ENCODE measurements around the gene PRRT3. TPM values are rescaled to one million over a fixed set of nuclear protein-coding genes. Genes with fewer than 3 reads are reported as not detected.
A peak's percentile ranks its signal among the peaks of the same experiment; 100 is the strongest.

The PRRT3 gene
- total RNA-seq, 1 donor from 2014 or later, result 10.4 TPM

DNA sequence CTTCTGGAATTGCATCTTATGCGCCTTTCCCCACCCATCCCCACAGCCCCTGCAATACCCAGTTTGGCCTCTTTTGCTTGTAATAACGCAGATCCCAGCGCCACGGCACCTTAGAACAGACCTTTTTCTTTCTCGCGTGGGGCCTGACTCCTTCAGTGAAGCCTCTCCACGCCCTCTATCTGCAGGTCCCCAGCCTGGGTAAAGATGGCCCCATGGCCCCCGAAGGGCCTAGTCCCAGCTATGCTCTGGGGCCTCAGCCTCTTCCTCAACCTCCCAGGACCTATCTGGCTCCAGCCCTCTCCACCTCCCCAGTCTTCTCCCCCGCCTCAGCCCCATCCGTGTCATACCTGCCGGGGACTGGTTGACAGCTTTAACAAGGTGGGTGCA is 18.0 kb downstream of the PRRT3 start:
- TF ChIP-seq, protein P1, sequence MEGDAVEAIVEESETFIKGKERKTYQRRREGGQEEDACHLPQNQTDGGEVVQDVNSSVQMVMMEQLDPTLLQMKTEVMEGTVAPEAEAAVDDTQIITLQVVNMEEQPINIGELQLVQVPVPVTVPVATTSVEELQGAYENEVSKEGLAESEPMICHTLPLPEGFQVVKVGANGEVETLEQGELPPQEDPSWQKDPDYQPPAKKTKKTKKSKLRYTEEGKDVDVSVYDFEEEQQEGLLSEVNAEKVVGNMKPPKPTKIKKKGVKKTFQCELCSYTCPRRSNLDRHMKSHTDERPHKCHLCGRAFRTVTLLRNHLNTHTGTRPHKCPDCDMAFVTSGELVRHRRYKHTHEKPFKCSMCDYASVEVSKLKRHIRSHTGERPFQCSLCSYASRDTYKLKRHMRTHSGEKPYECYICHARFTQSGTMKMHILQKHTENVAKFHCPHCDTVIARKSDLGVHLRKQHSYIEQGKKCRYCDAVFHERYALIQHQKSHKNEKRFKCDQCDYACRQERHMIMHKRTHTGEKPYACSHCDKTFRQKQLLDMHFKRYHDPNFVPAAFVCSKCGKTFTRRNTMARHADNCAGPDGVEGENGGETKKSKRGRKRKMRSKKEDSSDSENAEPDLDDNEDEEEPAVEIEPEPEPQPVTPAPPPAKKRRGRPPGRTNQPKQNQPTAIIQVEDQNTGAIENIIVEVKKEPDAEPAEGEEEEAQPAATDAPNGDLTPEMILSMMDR (IDR thresholded peaks at IDR 0.05; ENCODE audit: unreplicated experiment), result peak; percentile 30
- Mint-ChIP-seq H3K9me3 (ENCODE audit: low read depth) (no peaks in the 10 kb centered on the region), H3K4me1 (ENCODE audit: low read depth) (peaks cover 17% of the 10 kb centered on the region), H3K4me3 (ENCODE audit: low read depth) (peak overlapping the region; percentile 96), H3K36me3 (ENCODE audit: insufficient read depth) (peaks cover 11% of the 10 kb centered on the region), H3K27me3 (no peaks in the 10 kb centered on the region), H3K27ac (peak overlapping the region; percentile 98)
- DNase-seq (ENCODE audit: low spot score, unreplicated experiment), result no peak

DNA sequence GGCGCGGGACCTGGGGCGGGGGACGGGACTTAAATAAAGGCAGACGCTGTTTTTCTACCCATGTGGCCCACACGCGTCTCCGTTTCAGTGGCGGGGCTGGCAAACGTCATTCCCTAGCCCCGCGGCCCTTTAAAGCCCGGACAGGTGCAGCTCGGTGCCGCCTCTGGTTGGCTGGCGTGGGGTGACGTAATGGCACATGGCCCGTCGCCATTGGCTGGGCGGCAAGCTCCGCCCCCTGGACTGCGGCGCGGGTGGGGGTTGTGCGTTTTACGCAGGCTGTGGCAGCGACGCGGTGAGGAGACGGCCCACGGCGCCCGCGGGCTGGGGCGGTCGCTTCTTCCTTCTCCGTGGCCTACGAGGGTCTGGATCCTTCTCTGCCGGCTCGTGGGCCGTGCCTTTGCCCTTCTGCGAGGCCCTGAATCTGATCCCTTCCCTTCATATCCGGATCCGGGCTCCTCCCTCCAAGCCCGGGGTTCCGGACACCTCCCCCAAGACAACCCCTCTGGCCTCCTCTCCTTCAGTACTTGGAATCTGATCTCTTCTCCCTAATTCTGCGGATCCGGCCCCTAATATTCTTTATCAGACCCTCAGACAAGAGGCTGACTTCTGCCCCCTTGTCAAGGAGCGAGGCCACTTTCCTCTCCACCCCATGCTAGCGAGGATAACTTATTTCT is 18.5 kb downstream of the PRRT3 start, which contains the start of gene CRELD1:
CRELD1 (plus strand) TSS at position 274 of the 674 bp plus-strand sequence. CDS start 605 bp downstream, outside the sequence.
- TF ChIP-seq, protein P1 (IDR thresholded peaks at IDR 0.05; ENCODE audit: unreplicated experiment), result no peak
- Mint-ChIP-seq H3K36me3 (ENCODE audit: insufficient read depth) (peaks cover 11% of the 10 kb centered on the region), H3K27me3 (no peaks in the 10 kb centered on the region), H3K4me3 (ENCODE audit: low read depth) (peak within 1 kb of the TSS; percentile 96), H3K27ac (peak within 1 kb of the TSS; percentile 98), H3K9me3 (ENCODE audit: low read depth) (no peaks in the 10 kb centered on the region), H3K4me1 (ENCODE audit: low read depth) (peaks cover 17% of the 10 kb centered on the region)
- DNase-seq (ENCODE audit: low spot score, unreplicated experiment), result peak; percentile 92

DNA sequence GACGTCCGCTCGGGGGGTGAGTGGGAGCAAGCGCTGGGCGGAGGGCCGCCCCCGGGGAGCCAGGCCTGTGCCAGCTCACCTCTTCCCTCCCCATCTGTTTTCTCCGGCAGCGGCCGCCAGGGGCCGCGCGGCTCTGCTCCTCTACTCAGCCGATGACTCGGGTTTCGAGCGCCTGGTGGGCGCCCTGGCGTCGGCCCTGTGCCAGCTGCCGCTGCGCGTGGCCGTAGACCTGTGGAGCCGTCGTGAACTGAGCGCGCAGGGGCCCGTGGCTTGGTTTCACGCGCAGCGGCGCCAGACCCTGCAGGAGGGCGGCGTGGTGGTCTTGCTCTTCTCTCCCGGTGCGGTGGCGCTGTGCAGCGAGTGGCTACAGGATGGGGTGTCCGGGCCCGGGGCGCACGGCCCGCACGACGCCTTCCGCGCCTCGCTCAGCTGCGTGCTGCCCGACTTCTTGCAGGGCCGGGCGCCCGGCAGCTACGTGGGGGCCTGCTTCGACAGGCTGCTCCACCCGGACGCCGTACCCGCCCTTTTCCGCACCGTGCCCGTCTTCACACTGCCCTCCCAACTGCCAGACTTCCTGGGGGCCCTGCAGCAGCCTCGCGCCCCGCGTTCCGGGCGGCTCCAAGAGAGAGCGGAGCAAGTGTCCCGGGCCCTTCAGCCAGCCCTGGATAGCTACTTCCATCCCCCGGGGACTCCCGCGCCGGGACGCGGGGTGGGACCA is 19.2 kb downstream of the PRRT3 start:
- Mint-ChIP-seq H3K36me3 (ENCODE audit: insufficient read depth) (peaks cover 10% of the 10 kb centered on the region), H3K4me3 (ENCODE audit: low read depth) (peak overlapping the region; percentile 96), H3K9me3 (ENCODE audit: low read depth) (no peaks in the 10 kb centered on the region), H3K27me3 (no peaks in the 10 kb centered on the region), H3K4me1 (ENCODE audit: low read depth) (peaks cover 17% of the 10 kb centered on the region), H3K27ac (peak overlapping the region; percentile 98)
- peak; percentile 76 for DNase-seq (ENCODE audit: low spot score, unreplicated experiment)
- TF ChIP-seq, protein P1 (IDR thresholded peaks at IDR 0.05; ENCODE audit: unreplicated experiment), result peak; percentile 74

DNA sequence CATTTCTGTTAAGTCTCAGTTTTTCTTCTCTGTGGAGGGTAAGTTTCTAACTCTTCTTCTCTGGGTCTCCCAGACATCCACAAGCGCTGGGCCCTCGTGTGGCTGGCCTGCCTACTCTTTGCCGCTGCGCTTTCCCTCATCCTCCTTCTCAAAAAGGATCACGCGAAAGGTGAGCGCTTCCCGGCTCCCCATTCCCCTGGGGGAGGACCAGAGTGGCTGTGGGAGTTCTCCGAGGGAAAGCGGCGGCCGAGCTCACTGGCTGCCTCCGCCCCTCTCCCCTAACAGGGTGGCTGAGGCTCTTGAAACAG is 19.7 kb downstream of the PRRT3 start:
- peaks cover 17% of the 10 kb centered on the region for H3K4me1 Mint-ChIP-seq (ENCODE audit: low read depth)
- no peaks in the 10 kb centered on the region for H3K9me3 Mint-ChIP-seq (ENCODE audit: low read depth)

DNA sequence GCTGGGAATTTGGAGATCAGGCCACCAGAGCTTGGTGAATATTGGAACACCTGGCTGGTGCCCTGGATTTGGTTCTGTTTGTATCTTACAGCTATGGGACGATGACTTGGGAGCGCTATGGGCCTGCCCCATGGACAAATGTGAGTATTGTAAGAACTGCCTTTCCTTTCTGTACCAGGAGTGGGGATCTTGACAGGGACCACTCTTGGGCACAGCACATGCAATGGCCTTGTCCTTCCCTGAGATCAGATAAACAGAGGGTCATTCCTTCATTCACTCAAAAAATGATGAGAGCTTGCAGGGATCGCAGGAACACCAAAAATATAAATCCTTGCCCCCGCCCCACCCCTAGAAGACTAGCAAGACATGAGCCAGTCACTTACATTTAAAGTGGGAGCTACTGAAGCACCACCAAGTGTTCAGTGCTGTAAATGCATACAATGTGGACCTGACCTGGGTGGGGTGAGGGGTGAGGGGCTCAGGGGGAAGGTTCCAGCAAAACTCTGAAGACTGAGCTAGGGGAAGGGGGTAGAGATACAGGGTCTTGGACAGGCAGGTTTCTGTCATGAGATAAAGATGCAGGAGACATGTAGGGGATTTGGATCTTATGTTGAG is 21.3 kb downstream of the PRRT3 start:
- Mint-ChIP-seq H3K36me3 (ENCODE audit: insufficient read depth) (peaks cover 7% of the 10 kb centered on the region), H3K9me3 (ENCODE audit: low read depth) (no peaks in the 10 kb centered on the region), H3K27me3 (no peaks in the 10 kb centered on the region), H3K4me1 (ENCODE audit: low read depth) (peaks cover 17% of the 10 kb centered on the region), H3K27ac (peak overlapping the region; percentile 17), H3K4me3 (ENCODE audit: low read depth) (no peak overlapping the region)
- DNase-seq (ENCODE audit: low spot score, unreplicated experiment), result no peak
- TF ChIP-seq, protein P1 (IDR thresholded peaks at IDR 0.05; ENCODE audit: unreplicated experiment), result peak; percentile 11

More for the DNA sequence above, 19.7 kb downstream of the PRRT3 start:
- Mint-ChIP-seq H3K27me3 (no peaks in the 10 kb centered on the region), H3K4me3 (ENCODE audit: low read depth) (peak overlapping the region; percentile 96), H3K27ac (peak overlapping the region; percentile 16), H3K36me3 (ENCODE audit: insufficient read depth) (peaks cover 9% of the 10 kb centered on the region)
- no peak for DNase-seq (ENCODE audit: low spot score, unreplicated experiment)
- TF ChIP-seq, protein P1 (IDR thresholded peaks at IDR 0.05; ENCODE audit: unreplicated experiment), result no peak

All from progenitor cell of endocrine pancreas (in vitro differentiated cells).